SIG-M5 (cell line): Measurements from ENCODE around the gene ZNF22.

Source experiments
- DNase-seq: peaks from one replicate; lab custom pipeline; 2025; lab: John Stamatoyannopoulos, UW

ZNF22 gene

DNA sequence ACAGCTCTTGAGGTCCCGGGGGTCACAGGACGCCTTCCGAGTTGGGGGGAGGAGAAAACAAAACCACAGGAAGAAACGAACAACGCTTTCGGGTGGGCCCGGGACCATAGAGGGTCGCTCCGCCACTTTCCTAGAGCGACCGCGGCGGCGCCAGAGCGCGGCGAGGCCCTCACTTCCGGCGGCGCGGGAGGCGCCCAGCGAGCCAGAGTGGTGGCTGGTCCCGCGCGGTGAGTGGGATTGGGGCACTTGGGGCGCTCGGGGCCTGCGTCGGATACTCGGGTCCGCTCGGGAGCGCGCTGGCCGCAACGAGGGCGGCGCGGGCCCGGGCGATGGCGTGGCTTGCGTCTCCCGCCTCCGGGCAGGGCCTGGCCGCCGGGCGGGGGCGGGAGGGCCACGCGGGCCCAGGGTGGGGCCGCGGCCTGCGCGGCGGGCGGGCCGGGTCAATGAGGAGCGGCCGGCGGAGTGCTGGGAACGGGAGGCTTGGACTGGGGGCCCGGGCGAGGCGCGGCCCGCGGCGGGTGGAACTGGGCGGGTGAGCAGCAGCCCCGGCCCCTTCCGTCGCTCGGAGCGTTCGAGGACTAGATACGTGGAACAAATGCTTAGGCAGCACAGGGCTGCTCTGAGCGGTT lies at the start of gene ZNF22:
Gene ZNF22, plus strand, starts transcription at position 172 of the 629 bp plus-strand sequence. CDS start 2,446 bp downstream, outside the sequence.
- no peak for DNase-seq

DNA sequence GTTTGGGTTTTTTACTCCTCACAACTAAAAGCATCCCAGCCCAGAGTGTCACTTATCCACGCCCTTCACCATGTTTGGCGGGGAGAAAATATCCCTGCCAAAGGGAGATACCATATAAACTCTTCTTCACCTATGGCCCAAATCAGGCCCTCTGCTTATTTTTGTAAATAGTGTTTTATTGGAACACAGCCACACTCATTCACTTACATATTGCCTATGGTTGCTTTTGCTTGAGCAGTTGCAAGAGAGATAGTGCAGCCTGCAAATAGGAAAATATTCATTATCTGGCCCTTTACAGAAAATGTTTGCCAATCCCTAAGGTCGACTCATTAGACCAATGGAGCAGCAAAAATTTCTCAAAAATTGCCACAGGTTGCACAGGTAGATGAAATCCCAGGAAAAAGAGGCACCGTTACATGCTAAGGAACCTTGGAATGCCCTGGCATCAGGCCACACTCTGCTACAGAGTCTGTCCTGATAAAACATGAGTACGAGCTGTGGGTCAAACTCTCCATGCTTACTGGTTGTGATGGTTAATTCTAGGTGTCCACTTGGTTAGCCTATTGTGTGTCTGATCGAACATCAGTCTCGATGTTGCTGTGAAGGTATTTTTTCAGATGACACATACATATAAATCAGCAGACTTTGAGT lies 49.0 kb upstream of the ZNF22 start:
- no peak for DNase-seq

- no peak for DNase-seq
Observed at GRCh38 chr10:44952779-44953231, 47.9 kb upstream of the ZNF22 start.

- DNase-seq = no peak
Observed at GRCh38 chr10:44954042-44954441, 46.7 kb upstream of the ZNF22 start.

- DNase-seq = no peak
Observed at GRCh38 chr10:44954962-44955361, 45.8 kb upstream of the ZNF22 start.

DNA sequence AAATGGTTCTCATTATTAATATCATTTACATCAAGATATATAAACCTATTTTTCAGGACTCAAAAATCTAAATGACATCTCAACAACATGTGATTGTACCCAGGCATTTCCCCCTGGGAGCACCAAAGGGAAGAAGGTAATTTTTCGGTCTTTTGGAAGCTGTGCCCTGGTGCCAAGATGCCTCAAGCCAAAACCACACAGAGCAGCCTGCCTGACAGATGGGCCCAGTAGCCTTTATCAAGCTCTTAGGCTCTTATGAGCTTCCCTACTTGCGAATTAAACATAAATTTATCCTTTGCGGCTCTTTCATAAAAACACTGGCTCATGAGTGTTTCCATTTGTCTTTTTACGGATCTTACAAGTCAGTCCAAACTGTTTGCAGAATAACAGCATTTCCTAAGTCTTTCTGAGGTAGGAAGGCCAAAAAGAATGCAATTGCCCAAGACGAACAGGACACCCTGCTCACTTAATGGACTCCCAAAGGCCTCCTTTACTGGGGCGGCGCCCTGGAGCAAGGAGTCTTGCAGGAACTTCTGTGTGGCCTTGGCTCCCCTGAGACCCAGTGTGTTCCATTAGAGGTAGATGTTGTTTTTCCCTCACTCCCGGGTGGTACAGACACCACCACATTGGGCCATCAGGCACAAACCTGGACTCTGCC lies 45.2 kb upstream of the ZNF22 start:
- DNase-seq = no peak

- no peak for DNase-seq
Observed at GRCh38 chr10:44956226-44956625, 44.5 kb upstream of the ZNF22 start.

DNA sequence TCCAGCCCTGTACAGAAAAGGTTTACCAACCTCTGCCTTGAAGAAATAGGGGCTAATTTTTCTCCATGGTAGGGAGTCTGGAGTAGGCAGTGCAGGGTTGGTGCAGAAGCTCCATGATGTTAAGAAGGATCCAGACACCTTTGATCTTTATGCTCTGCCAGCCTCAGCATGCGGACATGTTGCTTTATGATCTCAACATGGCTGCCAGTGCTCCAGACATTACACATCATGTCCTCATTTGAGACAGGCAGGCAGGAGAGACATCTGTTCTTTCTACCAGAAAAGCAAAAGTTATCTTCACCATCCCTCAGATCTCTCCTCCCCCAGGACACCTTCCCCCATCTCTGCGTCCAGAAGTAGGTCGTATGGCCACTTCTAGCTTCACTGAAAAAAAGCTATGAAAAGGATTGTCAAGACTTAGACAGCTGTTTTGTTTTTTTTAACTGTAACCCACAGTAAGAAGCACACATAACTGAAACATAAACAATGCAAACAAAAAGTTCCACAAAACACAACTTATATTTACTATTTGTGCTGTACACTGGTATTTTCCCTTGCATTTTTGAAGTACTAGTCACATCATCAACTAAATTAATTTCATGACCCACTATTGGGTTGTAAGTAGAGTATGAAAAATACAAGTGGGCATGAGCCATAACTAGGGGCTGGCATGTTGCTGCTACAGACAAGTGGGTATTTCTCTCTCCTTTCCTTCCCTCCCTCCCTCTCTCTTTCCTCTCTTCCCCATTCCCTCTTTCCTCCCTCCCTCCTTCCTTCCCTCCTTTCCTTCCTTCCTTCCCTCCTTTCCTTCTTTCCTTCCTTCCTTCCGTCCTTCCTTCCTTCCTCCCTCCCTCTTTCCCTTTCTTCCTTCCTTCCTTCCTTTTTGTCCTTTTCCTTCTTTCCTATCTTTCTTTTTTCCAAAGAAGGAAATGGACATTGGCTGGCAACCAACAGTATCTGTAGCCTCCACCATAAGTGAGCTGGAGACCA lies 43.7 kb upstream of the ZNF22 start:
- no peak for DNase-seq

GRCh38 chr10:44958196-44958897 lies 42.4 kb upstream of the ZNF22 start:
- no peak for DNase-seq

DNA sequence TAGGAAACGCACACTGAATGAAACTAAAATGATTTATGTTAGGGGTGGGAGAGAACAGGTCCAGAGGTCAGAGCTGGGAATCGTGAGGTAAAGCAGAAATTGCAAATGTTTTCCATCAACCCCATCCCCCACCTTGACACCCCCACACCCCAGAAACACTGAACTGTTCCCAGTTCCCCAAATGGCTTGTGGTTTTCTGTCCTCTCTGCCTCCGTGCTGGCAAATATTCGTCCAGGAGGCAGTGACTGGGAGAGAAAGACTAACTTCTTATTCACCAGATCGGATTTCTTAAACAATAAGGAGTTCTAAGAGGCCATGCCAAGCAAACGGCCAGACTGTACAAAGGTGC lies 41.9 kb upstream of the ZNF22 start:
- DNase-seq = no peak

DNA sequence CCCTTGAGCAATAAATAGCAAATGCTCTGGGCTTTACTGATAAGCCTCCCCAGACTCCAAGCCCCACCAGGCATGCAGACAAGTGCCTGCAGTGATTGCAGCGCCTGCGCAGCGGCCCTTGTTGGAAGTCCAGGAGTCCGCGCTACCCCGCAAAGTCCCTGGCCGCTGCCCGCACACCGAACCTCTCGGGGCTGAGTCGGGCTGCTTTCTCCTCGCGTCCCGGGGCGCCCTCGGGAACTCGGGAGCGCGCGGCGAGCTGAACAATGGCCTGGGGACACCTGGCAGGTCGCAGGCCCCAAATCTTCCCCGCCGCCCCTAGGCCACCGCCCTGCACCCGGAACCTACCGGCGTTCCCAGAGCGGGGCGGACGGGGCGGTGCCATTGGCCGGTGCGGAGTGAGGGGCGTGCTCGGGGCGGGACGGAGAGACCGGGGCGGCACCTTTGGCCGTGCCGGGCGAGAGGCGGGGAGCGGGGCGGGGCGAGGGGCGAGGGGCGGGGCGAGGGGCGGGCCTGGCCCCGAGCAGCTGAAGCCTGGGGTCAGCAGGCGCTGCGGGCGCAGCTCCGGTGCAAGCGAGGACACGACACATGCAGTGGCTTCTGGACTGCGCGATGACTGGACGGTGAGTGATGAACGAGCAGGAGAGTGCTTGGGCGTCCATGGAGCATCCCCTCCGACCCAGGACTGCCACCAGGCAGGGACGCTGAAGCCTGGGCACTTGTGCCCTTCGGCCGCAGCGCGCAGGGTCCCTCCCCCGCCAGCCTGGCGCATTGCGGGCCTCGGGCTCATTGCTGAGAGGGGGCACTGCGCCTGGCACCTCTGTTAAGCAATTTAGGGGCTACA lies 41.3 kb upstream of the ZNF22 start, which contains the start of gene RASSF4:
Gene RASSF4, plus strand, starts transcription at position 556 of the 841 bp plus-strand sequence. CDS start 10,401 bp downstream, outside the sequence.
- no peak for DNase-seq

- DNase-seq = no peak
Observed at GRCh38 chr10:44960088-44960460, 40.6 kb upstream of the ZNF22 start.

DNA sequence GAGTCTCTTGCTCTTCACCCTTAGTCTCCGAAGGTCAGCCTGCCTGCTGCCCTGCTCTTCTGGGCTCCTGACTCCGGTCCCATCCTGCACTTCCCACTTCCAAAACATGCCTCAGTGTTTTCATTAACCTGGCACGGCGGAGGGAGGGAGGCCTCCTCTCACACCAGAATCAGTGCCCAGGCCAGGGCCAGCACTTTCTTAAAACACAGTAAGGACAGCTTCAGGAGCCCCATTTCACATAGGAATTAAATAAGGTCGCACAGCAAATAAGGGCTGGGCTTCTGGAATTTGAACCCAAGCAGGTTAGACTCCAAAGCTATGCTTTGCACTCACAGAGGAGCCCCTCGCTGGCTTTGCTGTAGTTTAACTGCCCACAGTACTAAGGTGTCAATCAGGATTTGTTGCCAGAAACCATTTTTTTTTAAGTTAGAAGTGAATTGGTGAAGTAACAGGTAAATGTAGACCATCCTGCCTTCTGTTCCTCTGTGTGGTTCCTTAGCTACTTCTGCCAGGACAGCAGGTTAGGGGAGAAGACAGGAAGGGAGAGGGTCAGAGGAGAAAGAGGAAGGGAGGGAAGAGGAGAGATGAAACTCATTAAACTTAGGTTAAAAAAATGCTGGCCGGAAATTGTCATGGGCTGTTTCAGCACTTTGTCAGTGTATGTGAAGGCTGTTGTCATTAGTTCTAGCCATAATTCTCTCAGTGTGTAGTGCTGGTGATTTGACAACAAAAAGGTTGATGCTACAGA lies 40.1 kb upstream of the ZNF22 start:
- no peak for DNase-seq

DNA sequence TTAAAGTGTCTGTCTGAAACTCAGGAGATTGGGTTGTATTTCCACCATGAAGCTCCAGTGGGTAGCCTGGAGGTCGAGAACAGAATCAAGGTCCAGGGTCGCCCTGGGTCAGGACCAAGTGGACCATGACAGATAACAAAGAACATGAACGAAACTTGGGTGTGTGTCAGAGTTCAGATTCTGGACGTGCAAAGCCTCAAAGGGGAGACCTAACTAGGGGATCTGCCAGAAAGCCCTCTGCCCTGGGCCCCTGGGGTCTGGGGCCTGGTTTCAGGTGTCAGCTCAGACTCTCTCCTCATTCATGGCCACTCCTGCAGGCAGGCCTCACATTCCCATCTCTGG lies 39.5 kb upstream of the ZNF22 start:
- DNase-seq = no peak

- no peak for DNase-seq
Observed at GRCh38 chr10:44961931-44962750, 38.6 kb upstream of the ZNF22 start.

- DNase-seq = no peak
Observed at GRCh38 chr10:44962870-44963738, 37.6 kb upstream of the ZNF22 start.

GRCh38 chr10:44963772-44964633 lies 36.7 kb upstream of the ZNF22 start:
- DNase-seq = no peak
